Measurements from ENCODE around the gene PPM1L. TPM values are rescaled to one million over a fixed set of nuclear protein-coding genes. Genes with fewer than 3 reads are reported as not detected.
"Not testable (repeated sequence)": the region's sequence is repeated elsewhere in the genome, so short reads cannot be mapped to it uniquely, and the experiment has no call there.

Gene PPM1L
- total and polyA plus RNA-seq, 9 donors: 2.2 to 12.1 (median 10.2) TPM

- no peaks in the 10 kb centered on the region for H3K36me3 ChIP-seq
Measured at GRCh38 chr3:160977773-160978172, 221.7 kb downstream of the PPM1L start.

GRCh38 chr3:160980740-160981139 is 224.7 kb downstream of the PPM1L start:
- H3K27ac ChIP-seq: no peak overlapping the region
- no peaks in the 10 kb centered on the region for H3K27me3 ChIP-seq
- intact Hi-C loops (cut with DNase I): no loop called here
- TF ChIP-seq POLR2A (IDR thresholded peaks at IDR 0.05) (no peak), CTCF (IDR thresholded peaks at IDR 0.05) (no peak), EP300 (IDR thresholded peaks at IDR 0.05) (no peak)
- no peaks in the 10 kb centered on the region for H3K36me3 ChIP-seq
- H3K9me3 ChIP-seq: no peaks in the 10 kb centered on the region
- no peaks in the 10 kb centered on the region for H3K4me1 ChIP-seq (ENCODE audit: insufficient read depth)
- no peak overlapping the region for H3K4me3 ChIP-seq
- 87 to 96% (median 89%) methylated on average over 2 of the region's 2 CpGs for WGBS, 3 donors
- no peak for DNase-seq

More at GRCh38 chr3:160977773-160978172, 221.7 kb downstream of the PPM1L start:
- H3K4me3 ChIP-seq: no peak overlapping the region
- no peak for TF ChIP-seq CTCF (IDR thresholded peaks at IDR 0.05)
- TF ChIP-seq POLR2A (IDR thresholded peaks at IDR 0.05): no peak
- no peak for TF ChIP-seq EP300 (IDR thresholded peaks at IDR 0.05)
- no peak overlapping the region for H3K27ac ChIP-seq
- no peak for DNase-seq
- intact Hi-C loops (cut with DNase I): no loop called here
- H3K4me1 ChIP-seq (ENCODE audit: insufficient read depth): no peaks in the 10 kb centered on the region
- no peaks in the 10 kb centered on the region for H3K27me3 ChIP-seq
- H3K9me3 ChIP-seq: no peaks in the 10 kb centered on the region

GRCh38 chr3:160981217-160981938 is 225.3 kb downstream of the PPM1L start:
- Histone ChIP-seq H3K4me1 (ENCODE audit: insufficient read depth) (no peaks in the 10 kb centered on the region), H3K36me3 (no peaks in the 10 kb centered on the region), H3K9me3 (no peaks in the 10 kb centered on the region), H3K27me3 (no peaks in the 10 kb centered on the region), H3K4me3 (no peak overlapping the region), H3K27ac (no peak overlapping the region)
- intact Hi-C loops (cut with DNase I): no loop called here
- no peak for DNase-seq
- 95 to 99% (median 96%) methylated on average over 3 of the region's 3 CpGs for WGBS, 3 donors
- TF ChIP-seq CTCF (IDR thresholded peaks at IDR 0.05) (no peak), POLR2A (IDR thresholded peaks at IDR 0.05) (no peak), EP300 (IDR thresholded peaks at IDR 0.05) (no peak)

- WGBS, 3 donors: 58 to 74% (median 70%) methylated on average over 1 of the region's 1 CpG
- Histone ChIP-seq H3K4me3 (no peak overlapping the region), H3K36me3 (no peaks in the 10 kb centered on the region), H3K27ac (no peak overlapping the region), H3K9me3 (no peaks in the 10 kb centered on the region), H3K27me3 (no peaks in the 10 kb centered on the region), H3K4me1 (ENCODE audit: insufficient read depth) (no peaks in the 10 kb centered on the region)
- intact Hi-C loops (cut with DNase I): no loop called here
- no peak for DNase-seq
- no peak for TF ChIP-seq POLR2A (IDR thresholded peaks at IDR 0.05)
- no peak for TF ChIP-seq EP300 (IDR thresholded peaks at IDR 0.05)
- no peak for TF ChIP-seq CTCF (IDR thresholded peaks at IDR 0.05)
Measured at GRCh38 chr3:160982491-160982890, 226.5 kb downstream of the PPM1L start.

- DNase-seq; H3K4me3 ChIP-seq; intact Hi-C loops (cut with DNase I); H3K36me3 ChIP-seq; H3K4me1 ChIP-seq (ENCODE audit: insufficient read depth); H3K27me3 ChIP-seq; H3K9me3 ChIP-seq; H3K27ac ChIP-seq: not testable (repeated sequence)
- WGBS, 3 donors: 80 to 93% (median 89%) methylated on average over 6 of the region's 6 CpGs
Measured at GRCh38 chr3:160983900-160984299, 227.9 kb downstream of the PPM1L start.

Data from ovary (tissue), 9 donors.